HepG2 (cell line): ENCODE data around the gene EEF1A2. TPM values are rescaled to one million over a fixed set of nuclear protein-coding genes. Genes with fewer than 3 reads are reported as not detected.

ENCODE experiments used
- ATAC-seq: fragments of 200-7000 bp; cut with Tn5 transposase; 3 replicates; pipeline ENCODE4 v1.9.1; 2020; ENCODE audit warnings: mild to moderate bottlenecking, moderate library complexity
- BruUV-seq: library from RNA; stranded (reverse); fragments of 400-500 nt; replicated peaks from 2 replicates; lab custom pipeline; 2021; lab: Mats Ljungman, UMichigan
- CTCF ChIA-PET: fragments of 300-600 bp; formaldehyde crosslinking; extraction: SDS; loops from one replicate; lab custom pipeline; 2021; ENCODE audit warnings: low total read pairs, inconsistent platforms, low intra/inter-chr PET ratio; lab: Yijun Ruan, JAX
- POLR2A ChIA-PET: fragments of 350-600 bp; sonication (Branson Sonifier 250); formaldehyde crosslinking; loops from one replicate; lab custom pipeline; 2020; ENCODE audit warnings: antibody characterized with exemption, inconsistent platforms; lab: Yijun Ruan, JAX
- DNase-seq: peaks from one replicate; pipeline ENCODE4 v3.0.0-alpha.2; 2015; ENCODE audit warnings: low spot score
- FAIRE-seq: peaks from 3 replicates; lab custom pipeline; 2011; peaks lifted over from hg19 to GRCh38; lab: Jason Lieb, UNC
- H2AFZ ChIP-seq: one replicate; pipeline ENCODE4 v1.6.1; 2011; ENCODE audit warnings: low read length, inconsistent platforms
- H3K27ac ChIP-seq: fragments of 300-600 bp; 3 replicates; pipeline ENCODE4 v1.8.0; 2011; ENCODE audit warnings: mixed run types, mild to moderate bottlenecking, mixed read lengths, low read length, inconsistent platforms; ENCODE audit not compliant: insufficient read depth; ENCODE audit errors: extremely low read length
- H3K27me3 ChIP-seq, 2 experiments: fragments of 200-600 bp in 1 of 2; 2 replicates in 1 of 2; 3 replicates in 1 of 2; pipeline versions ENCODE4 v1.6.0 to v1.8.0; 2011; ENCODE audit warnings: low read length in 2 of 2, mild to moderate bottlenecking in 2 of 2, moderate library complexity in 2 of 2, inconsistent platforms in 1 of 2; ENCODE audit not compliant: insufficient read depth in 2 of 2, control insufficient read depth in 1 of 2
- H3K36me3 ChIP-seq, 2 experiments: fragments of 200-600 bp in 1 of 2; replicated peaks in 1 of 2; 2 replicates in 1 of 2; 3 replicates in 1 of 2; pipeline versions ENCODE4 v1.5.1 to v1.8.0; 2011; ENCODE audit warnings: low read length in 2 of 2, inconsistent platforms in 1 of 2; ENCODE audit not compliant: insufficient read depth in 2 of 2, control insufficient read depth in 1 of 2
- H3K4me1 ChIP-seq: 2 replicates; pipeline ENCODE4 v1.5.1; 2012; ENCODE audit warnings: low read length, inconsistent platforms; ENCODE audit not compliant: insufficient read depth
- H3K4me2 ChIP-seq: 2 replicates; pipeline ENCODE4 v1.6.0; 2011; ENCODE audit warnings: low read depth, low read length, inconsistent platforms
- H3K4me3 ChIP-seq, 3 experiments: fragments of 200-600 bp in 1 of 3; sonication (generic), shearing (Covaris generic) in 1 of 3; replicated peaks in 1 of 3; 2 replicates each; pipeline ENCODE4 v1.5.1; 2011 to 2016; ENCODE audit warnings: low read length in 3 of 3, inconsistent platforms in 2 of 3, low read depth in 2 of 3, mild to moderate bottlenecking in 2 of 3, control low read depth in 1 of 3, mixed read lengths in 1 of 3; ENCODE audit not compliant: insufficient read depth in 1 of 3
- H3K79me2 ChIP-seq: one replicate; pipeline ENCODE4 v1.6.1; 2011; ENCODE audit warnings: low read length, inconsistent platforms; ENCODE audit not compliant: insufficient read depth
- H3K9ac ChIP-seq: 2 replicates; pipeline ENCODE4 v1.6.0; 2011; ENCODE audit warnings: mild to moderate bottlenecking, low read depth, low read length, inconsistent platforms; ENCODE audit not compliant: insufficient read depth
- H3K9me3 ChIP-seq: 2 replicates; pipeline ENCODE4 v1.5.1; 2012; ENCODE audit warnings: mild to moderate bottlenecking, low read length
- H4K20me1 ChIP-seq: 2 replicates; pipeline ENCODE4 v1.6.0; 2011; ENCODE audit warnings: inconsistent platforms, mild to moderate bottlenecking, low read length, moderate library complexity; ENCODE audit not compliant: insufficient read depth
- CREB1 ChIP-seq, 2 experiments: fragments of 450-650 bp in 1 of 2; IDR thresholded peaks; 2 replicates each; pipeline ENCODE4 v1.6.1; 2016 to 2017; ENCODE audit warnings: control low read depth in 1 of 2, mild to moderate bottlenecking in 1 of 2, missing compliant biosample characterization in 1 of 2, missing genetic modification characterization in 1 of 2
- EZH2 ChIP-seq: conservative IDR thresholded peaks from 2 replicates; pipeline ENCODE4 v1.6.1; 2012; ENCODE audit warnings: mild to moderate bottlenecking, low read depth, low read length, moderate library complexity
- GTF3A ChIP-seq: sonication (generic); formaldehyde crosslinking; conservative IDR thresholded peaks from 2 replicates; pipeline ENCODE4 v1.4.0; 2020; ENCODE audit warnings: mild to moderate bottlenecking, missing genetic modification reagents
- MBD4 ChIP-seq: IDR thresholded peaks from 2 replicates; pipeline ENCODE4 v1.6.1; 2012; ENCODE audit warnings: low read length, inconsistent platforms, borderline replicate concordance
- WGBS: methylation state at CpG from one replicate; pipeline ENCODE4 v1.1.6; 2017; ENCODE audit warnings: low lambda C conversion rate; 5-methylcytosine and 5-hydroxymethylcytosine counted together
- in situ Hi-C: cut with HindIII; loops from 2 replicates; pipeline ENCODE4 v1.10.0; 2017; ENCODE audit warnings: low pct_unique_long_range_greater_than_20kb; ENCODE audit not compliant: extremely low pct_ligation_motif_present
- intact Hi-C: fragments of 100-400 bp; cut with micrococcal nuclease; formaldehyde crosslinking; loops from one replicate; pipeline ENCODE4 v1.10.0; 2022; ENCODE audit not compliant: unreplicated experiment
- polyA plus RNA-seq, 8 experiments: library from polyadenylated mRNA; depleted of rRNA in 3 of 8; stranded (reverse) in 7 of 8; unstranded in 1 of 8; fragments of >200 nt; fragmentation: Illumina TruSeq in 4 of 8; extraction: Trizol in 4 of 8; gene quantifications; 2 replicates each; pipeline versions ENCODE4 v1.2.1 to v1.2.3, GENCODE V29; 2011 to 2016; ENCODE audit warnings: low read depth in 4 of 8, missing spikeins in 1 of 8, mixed read lengths in 1 of 8; ENCODE audit not compliant: insufficient read depth in 1 of 8
- total RNA-seq, 5 experiments: library from RNA; depleted of rRNA; stranded (reverse); fragments of >200 nt; fragmentation: Illumina TruSeq; extraction: Trizol; gene quantifications; 2 replicates each; pipeline ENCODE4 v1.2.3, GENCODE V29; 2016; ENCODE audit warnings: low read depth in 1 of 5
- TF ChIP-seq, protein P1 (sequence below): sonication (generic); formaldehyde crosslinking; IDR thresholded peaks from 2 replicates; pipeline ENCODE4 v1.4.0; 2020; ENCODE audit warnings: missing genetic modification reagents, mild to moderate bottlenecking, borderline replicate concordance

The EEF1A2 gene
- total and polyA plus RNA-seq, 2 of the 13 experiments (the other 11 are each of a cell fraction or from before 2014, with no cell fraction given), result 0.44 to 0.87 TPM

- BruUV-seq, result no TSS peak
These were observed 35.2 kb downstream of the EEF1A2 start for GRCh38 chr20:63463400-63464288.

More at GRCh38 chr20:63463400-63464288, 35.2 kb downstream of the EEF1A2 start:
- CTCF ChIA-PET, result no interaction called here
- no peaks in the 10 kb centered on the region for H3K36me3 ChIP-seq
- intact Hi-C loops (no loop called here), in situ Hi-C loops (no loop called here)
- FAIRE-seq, result no peak
- H3K9me3 ChIP-seq, result no peaks in the 10 kb centered on the region
- H3K79me2 ChIP-seq, result no peaks in the 10 kb centered on the region
- H3K27ac ChIP-seq, result no peak overlapping the region
- H3K4me3 ChIP-seq, result no peak overlapping the region
- POLR2A ChIA-PET, result no interaction called here
- H3K27me3 ChIP-seq, result peaks cover 60 to 92% of the 10 kb centered on the region in 2 experiments
- WGBS, result 6% methylated on average over 22 of the region's 22 CpGs
- no peak overlapping the region for H3K4me2 ChIP-seq
- DNase-seq, result no peak
- ATAC-seq, result no peak
- no peak overlapping the region for H3K9ac ChIP-seq
- H3K4me1 ChIP-seq, result no peaks in the 10 kb centered on the region
- H2AFZ ChIP-seq, result no peak overlapping the region
- H4K20me1 ChIP-seq, result peaks cover 19% of the 10 kb centered on the region; the same call in 1 of the 2 replicates
- TF ChIP-seq EZH2, result peak; percentile 27; the same call in 1 of the 2 replicates
- no peak for TF ChIP-seq GTF3A (CRISPR knock-in tag)
- TF ChIP-seq CREB1 (IDR thresholded peaks at IDR 0.05), result peak; percentile 48; the same call in 1 of the 2 replicates
- TF ChIP-seq CREB1 (CRISPR knock-in tag; IDR thresholded peaks at IDR 0.05), result no peak
- TF ChIP-seq MBD4, result no peak
- TF ChIP-seq, protein P1, sequence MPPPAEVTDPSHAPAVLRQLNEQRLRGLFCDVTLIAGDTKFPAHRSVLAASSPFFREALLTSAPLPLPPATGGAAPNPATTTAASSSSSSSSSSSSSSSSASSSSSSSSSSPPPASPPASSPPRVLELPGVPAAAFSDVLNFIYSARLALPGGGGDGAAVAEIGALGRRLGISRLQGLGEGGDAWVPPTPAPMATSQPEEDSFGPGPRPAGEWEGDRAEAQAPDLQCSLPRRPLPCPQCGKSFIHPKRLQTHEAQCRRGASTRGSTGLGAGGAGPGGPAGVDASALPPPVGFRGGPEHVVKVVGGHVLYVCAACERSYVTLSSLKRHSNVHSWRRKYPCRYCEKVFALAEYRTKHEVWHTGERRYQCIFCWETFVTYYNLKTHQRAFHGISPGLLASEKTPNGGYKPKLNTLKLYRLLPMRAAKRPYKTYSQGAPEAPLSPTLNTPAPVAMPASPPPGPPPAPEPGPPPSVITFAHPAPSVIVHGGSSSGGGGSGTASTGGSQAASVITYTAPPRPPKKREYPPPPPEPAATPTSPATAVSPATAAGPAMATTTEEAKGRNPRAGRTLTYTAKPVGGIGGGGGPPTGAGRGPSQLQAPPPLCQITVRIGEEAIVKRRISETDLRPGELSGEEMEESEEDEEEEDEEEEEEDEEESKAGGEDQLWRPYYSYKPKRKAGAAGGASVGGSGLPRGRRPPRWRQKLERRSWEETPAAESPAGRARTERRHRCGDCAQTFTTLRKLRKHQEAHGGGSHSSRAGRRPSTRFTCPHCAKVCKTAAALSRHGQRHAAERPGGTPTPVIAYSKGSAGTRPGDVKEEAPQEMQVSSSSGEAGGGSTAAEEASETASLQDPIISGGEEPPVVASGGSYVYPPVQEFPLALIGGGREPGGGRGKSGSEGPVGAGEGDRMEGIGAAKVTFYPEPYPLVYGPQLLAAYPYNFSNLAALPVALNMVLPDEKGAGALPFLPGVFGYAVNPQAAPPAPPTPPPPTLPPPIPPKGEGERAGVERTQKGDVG (CRISPR knock-in tag), result no peak
